ENCODE measurements around the gene ZNF275. TPM values are rescaled to one million over a fixed set of nuclear protein-coding genes. Genes with fewer than 3 reads are reported as not detected.
"Not testable (repeated sequence)": the region's sequence is repeated elsewhere in the genome, so short reads cannot be mapped to it uniquely, and the experiment has no call there.

Gene ZNF275
- total RNA-seq, 1 donor from 2014 or later, result 7.5 TPM

DNA sequence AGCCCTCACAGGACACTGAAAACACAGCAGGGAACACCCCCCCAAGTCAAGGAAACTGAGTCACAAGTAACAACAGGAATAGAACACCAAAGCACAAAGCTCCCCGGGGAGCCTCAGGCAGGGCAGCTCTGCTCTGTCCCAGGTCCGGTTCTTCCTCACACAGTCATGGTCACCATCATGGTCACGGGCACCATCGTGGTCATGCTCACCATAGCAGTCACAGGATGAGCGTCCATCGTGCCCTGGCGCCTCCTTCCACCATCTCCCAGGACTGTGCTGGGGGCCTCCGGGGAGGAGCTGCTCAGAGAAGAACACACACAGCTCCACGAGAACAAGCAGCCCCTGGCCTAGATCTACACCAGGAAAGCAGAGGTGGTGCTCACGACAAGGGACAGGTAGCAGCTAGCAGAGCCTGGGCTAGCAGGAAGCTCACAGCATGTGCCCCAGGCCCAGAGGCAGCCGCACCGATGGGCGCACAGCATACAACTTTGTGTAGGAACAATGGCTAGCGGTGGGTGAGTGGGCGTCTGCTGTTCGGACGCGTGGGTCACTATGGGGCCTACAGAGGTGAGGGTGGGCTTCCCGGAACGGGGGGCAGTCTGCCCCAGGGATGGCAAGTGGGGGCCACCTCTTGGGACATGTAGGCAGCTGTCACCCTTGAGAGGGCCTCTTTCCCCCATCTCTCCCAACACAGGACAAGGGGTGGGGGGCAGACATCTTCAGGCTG, 15.8 kb upstream of the ZNF275 start:
- Histone ChIP-seq H3K4me2 (no peak overlapping the region), H3K9ac (no peak overlapping the region), H3K36me3 (no peaks in the 10 kb centered on the region), H3K79me2 (ENCODE audit: low read depth) (no peaks in the 10 kb centered on the region), H4K20me1 (ENCODE audit: low read depth) (no peaks in the 10 kb centered on the region), H2AFZ (replicated peaks) (no peak overlapping the region), H3K4me3 (no peak overlapping the region), H3K9me3 (ENCODE audit: low read depth) (no peaks in the 10 kb centered on the region), H3K27ac (no peak overlapping the region), H3K4me1 (no peaks in the 10 kb centered on the region), H3K27me3 (peaks cover 14% of the 10 kb centered on the region), H3F3A (ENCODE audit: low read depth) (no peaks in the 10 kb centered on the region)
- no peak overlapping the region for H3K4me3 Mint-ChIP-seq
- no peak for DNase-seq (ENCODE audit: low spot score)
- TF ChIP-seq EZH2 (IDR thresholded peaks at IDR 0.05), result no peak
- TF ChIP-seq, protein P1, sequence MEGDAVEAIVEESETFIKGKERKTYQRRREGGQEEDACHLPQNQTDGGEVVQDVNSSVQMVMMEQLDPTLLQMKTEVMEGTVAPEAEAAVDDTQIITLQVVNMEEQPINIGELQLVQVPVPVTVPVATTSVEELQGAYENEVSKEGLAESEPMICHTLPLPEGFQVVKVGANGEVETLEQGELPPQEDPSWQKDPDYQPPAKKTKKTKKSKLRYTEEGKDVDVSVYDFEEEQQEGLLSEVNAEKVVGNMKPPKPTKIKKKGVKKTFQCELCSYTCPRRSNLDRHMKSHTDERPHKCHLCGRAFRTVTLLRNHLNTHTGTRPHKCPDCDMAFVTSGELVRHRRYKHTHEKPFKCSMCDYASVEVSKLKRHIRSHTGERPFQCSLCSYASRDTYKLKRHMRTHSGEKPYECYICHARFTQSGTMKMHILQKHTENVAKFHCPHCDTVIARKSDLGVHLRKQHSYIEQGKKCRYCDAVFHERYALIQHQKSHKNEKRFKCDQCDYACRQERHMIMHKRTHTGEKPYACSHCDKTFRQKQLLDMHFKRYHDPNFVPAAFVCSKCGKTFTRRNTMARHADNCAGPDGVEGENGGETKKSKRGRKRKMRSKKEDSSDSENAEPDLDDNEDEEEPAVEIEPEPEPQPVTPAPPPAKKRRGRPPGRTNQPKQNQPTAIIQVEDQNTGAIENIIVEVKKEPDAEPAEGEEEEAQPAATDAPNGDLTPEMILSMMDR (IDR thresholded peaks at IDR 0.05), result no peak
- no peak for TF ChIP-seq EZH2phosphoT487 (IDR thresholded peaks at IDR 0.05)
- peaks cover 9% of the 10 kb centered on the region for H3K9me3 Mint-ChIP-seq
- H3K27ac Mint-ChIP-seq, result no peak overlapping the region
- peaks cover 3% of the 10 kb centered on the region for H3K4me1 Mint-ChIP-seq
- peaks cover 11% of the 10 kb centered on the region for H3K27me3 Mint-ChIP-seq (ENCODE audit: insufficient read depth, low read depth)
- no peaks in the 10 kb centered on the region for H3K36me3 Mint-ChIP-seq

GRCh38 chrX:153318811-153319210, 15.1 kb upstream of the ZNF275 start:
- no peaks in the 10 kb centered on the region for H3K4me1 ChIP-seq
- peaks cover 14% of the 10 kb centered on the region for H3K27me3 ChIP-seq
- no peaks in the 10 kb centered on the region for H3K36me3 Mint-ChIP-seq
- H3K4me3 ChIP-seq, result no peak overlapping the region
- H3K27ac Mint-ChIP-seq, result no peak overlapping the region
- TF ChIP-seq EZH2 (IDR thresholded peaks at IDR 0.05) (no peak), EZH2phosphoT487 (IDR thresholded peaks at IDR 0.05) (no peak)
- TF ChIP-seq, protein P1 (IDR thresholded peaks at IDR 0.05), result no peak
- H3K9me3 Mint-ChIP-seq, result peaks cover 9% of the 10 kb centered on the region
- H3K36me3 ChIP-seq, result no peaks in the 10 kb centered on the region
- no peak overlapping the region for H2AFZ ChIP-seq (replicated peaks)
- H3F3A ChIP-seq (ENCODE audit: low read depth), result no peaks in the 10 kb centered on the region
- H3K9ac ChIP-seq, result no peak overlapping the region
- no peak for DNase-seq (ENCODE audit: low spot score)
- H3K4me1 Mint-ChIP-seq, result peaks cover 3% of the 10 kb centered on the region
- no peak overlapping the region for H3K4me2 ChIP-seq
- H3K9me3 ChIP-seq (ENCODE audit: low read depth), result no peaks in the 10 kb centered on the region
- no peaks in the 10 kb centered on the region for H4K20me1 ChIP-seq (ENCODE audit: low read depth)
- no peak overlapping the region for H3K4me3 Mint-ChIP-seq
- H3K27ac ChIP-seq, result no peak overlapping the region
- H3K27me3 Mint-ChIP-seq (ENCODE audit: insufficient read depth, low read depth), result peaks cover 11% of the 10 kb centered on the region
- H3K79me2 ChIP-seq (ENCODE audit: low read depth), result no peaks in the 10 kb centered on the region

DNA sequence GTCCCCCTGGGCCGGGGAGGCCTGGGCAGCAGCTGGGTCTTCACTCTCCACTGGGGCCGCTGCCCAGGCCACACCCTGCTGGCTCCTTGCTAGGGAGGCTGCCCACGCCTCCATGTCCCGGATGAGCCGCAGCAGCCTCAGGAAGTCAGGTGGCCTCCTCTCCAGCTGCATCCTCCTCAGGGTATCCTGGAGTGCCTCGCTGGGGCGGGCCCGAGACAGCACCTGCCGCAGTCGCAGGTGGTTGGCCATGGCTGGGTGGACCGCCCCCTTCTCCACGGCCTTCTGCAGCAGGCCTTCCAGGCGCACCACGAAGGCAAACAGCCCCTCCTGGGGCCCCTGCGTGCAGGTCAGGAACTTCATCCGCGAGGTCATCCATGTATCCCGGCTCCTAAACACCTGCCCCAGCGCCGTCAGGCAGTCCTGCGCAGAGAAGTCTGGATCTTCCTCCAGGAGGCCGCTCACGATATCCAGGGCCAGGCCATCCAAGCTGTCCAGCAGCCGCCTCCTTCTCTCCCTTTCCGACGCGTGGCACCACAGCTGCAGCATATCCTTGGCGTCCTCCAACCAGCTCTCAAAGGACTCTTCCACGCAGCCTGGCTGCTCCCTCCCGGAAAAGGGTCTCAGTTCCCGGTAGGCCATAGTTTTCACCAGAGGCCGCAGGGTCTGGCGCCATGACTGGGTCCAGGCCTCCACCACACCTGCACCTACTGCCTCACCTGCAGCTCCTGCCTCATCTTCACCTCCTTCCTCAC, 14.5 kb upstream of the ZNF275 start:
- Histone ChIP-seq H3K4me3 (no peak overlapping the region), H2AFZ (replicated peaks) (no peak overlapping the region), H3K9ac (no peak overlapping the region), H3K27ac (no peak overlapping the region), H3K27me3 (peaks cover 14% of the 10 kb centered on the region), H3F3A (ENCODE audit: low read depth) (no peaks in the 10 kb centered on the region), H4K20me1 (ENCODE audit: low read depth) (no peaks in the 10 kb centered on the region), H3K4me2 (no peak overlapping the region), H3K79me2 (ENCODE audit: low read depth) (no peaks in the 10 kb centered on the region), H3K9me3 (ENCODE audit: low read depth) (no peaks in the 10 kb centered on the region), H3K36me3 (no peaks in the 10 kb centered on the region), H3K4me1 (no peaks in the 10 kb centered on the region)
- no peak for DNase-seq (ENCODE audit: low spot score)
- TF ChIP-seq, protein P1 (IDR thresholded peaks at IDR 0.05), result no peak
- no peak for TF ChIP-seq EZH2 (IDR thresholded peaks at IDR 0.05)
- TF ChIP-seq EZH2phosphoT487 (IDR thresholded peaks at IDR 0.05), result no peak
- Mint-ChIP-seq H3K36me3 (no peaks in the 10 kb centered on the region), H3K4me1 (peaks cover 3% of the 10 kb centered on the region), H3K27me3 (ENCODE audit: insufficient read depth, low read depth) (peaks cover 11% of the 10 kb centered on the region), H3K27ac (no peak overlapping the region), H3K4me3 (no peak overlapping the region), H3K9me3 (peaks cover 9% of the 10 kb centered on the region)

DNA sequence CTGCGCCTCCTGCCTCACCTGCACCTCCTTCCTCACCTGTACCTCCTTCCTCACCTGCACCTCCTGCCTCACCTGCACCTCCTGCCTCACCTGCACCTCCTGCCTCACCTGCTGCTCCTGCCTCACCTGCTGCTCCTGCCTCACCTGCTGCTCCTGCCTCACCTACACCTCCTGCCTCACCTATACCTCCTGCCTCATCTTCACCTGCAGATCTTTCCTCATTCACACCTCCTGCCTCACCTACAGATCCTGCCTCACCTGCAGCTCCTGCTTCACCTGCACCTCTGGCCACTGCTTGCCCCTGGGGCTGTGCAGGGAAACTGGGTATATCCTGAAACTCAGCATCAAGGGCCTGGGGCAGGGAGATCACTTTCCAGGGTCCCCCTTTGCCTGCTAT, 13.9 kb upstream of the ZNF275 start:
- not testable (repeated sequence) for H3K4me3 Mint-ChIP-seq; DNase-seq (ENCODE audit: low spot score); H3K9me3 ChIP-seq (ENCODE audit: low read depth); H3K36me3 ChIP-seq; H3K9ac ChIP-seq; H3K4me1 ChIP-seq; H3K4me3 ChIP-seq; H3K4me2 ChIP-seq; H2AFZ ChIP-seq (replicated peaks); H3K36me3 Mint-ChIP-seq; H3F3A ChIP-seq (ENCODE audit: low read depth); H3K27ac Mint-ChIP-seq; H3K79me2 ChIP-seq (ENCODE audit: low read depth); H4K20me1 ChIP-seq (ENCODE audit: low read depth); H3K9me3 Mint-ChIP-seq; H3K27ac ChIP-seq; H3K4me1 Mint-ChIP-seq
- H3K27me3 ChIP-seq, result peaks cover 14% of the 10 kb centered on the region
- peaks cover 11% of the 10 kb centered on the region for H3K27me3 Mint-ChIP-seq (ENCODE audit: insufficient read depth, low read depth)
